COR-L47 (cell line): ENCODE results near the gene COL28A1.
"Not testable (repeated sequence)": the region's sequence is repeated elsewhere in the genome, so short reads cannot be mapped to it uniquely, and the experiment has no call there.

Experiments used
- DNase-seq: peaks from one replicate; lab custom pipeline; 2025; lab: John Stamatoyannopoulos, UW

COL28A1 gene

DNA sequence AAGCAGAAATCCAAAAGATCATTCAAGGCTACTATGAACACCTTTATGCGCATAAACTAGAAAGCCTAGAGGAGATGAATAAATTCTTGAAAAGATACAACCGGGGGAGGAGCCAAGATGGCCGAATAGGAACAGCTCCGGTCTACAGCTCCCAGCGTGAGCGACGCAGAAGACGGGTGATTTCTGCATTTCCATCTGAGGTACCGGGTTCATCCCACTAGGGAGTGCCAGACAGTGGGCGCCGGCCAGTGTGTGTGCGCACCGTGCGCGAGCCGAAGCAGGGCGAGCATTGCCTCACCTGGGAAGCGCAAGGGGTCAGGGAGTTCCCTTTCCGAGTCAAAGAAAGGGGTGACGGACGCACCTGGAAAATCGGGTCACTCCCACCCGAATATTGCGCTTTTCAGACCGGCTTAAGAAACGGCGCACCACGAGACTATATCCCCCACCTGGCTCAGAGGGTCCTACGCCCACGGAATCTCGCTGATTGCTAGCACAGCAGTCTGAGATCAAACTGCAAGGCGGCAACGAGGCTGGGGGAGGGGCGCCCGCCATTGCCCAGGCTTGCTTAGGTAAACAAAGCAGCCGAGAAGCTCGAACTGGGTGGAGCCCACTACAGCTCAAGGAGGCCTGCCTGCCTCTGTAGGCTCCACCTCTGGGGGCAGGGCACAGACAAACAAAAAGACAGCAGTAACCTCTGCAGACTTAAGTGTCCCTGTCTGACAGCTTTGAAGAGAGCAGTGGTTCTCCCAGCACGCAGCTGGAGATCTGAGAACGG lies 70.5 kb downstream of the COL28A1 start:
- not testable (repeated sequence) for DNase-seq

DNA sequence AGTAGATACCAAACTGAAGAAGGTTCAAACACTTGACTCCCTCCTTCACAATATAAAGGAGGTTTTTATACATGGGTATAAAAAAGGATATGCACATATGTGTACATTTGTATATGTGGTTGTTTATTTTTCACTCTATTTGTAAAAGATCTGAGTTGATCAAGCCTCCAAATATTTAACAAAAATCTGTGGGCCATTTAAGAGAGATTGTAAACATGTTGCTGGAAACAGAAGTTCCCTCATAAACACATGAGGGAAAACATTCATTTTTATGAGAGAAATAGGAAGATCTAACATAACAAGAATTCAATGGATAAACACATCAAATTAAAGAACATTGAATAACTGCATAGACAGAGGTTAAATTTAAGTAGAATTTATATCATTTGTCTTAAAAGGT lies 81.7 kb downstream of the COL28A1 start:
- no peak for DNase-seq

DNA sequence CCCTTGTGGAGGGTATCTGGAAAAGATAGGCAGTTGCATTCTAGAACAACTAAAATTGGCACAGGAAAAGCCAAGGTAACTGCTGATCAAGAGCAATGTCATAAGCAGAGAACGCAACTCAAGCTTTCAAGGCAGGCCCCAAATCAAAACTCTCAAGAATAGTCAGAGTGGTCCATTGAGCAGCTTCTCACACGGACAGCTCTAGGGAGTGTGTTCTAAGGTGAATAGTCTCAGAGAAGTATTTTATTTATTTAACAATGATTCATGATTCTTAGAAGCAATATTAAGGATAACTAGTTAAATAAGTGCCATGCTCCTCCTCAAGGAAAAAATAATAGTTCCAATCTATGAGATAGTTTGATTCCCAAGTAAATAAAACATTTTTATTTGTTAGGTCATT lies 83.0 kb downstream of the COL28A1 start:
- no peak for DNase-seq

DNA sequence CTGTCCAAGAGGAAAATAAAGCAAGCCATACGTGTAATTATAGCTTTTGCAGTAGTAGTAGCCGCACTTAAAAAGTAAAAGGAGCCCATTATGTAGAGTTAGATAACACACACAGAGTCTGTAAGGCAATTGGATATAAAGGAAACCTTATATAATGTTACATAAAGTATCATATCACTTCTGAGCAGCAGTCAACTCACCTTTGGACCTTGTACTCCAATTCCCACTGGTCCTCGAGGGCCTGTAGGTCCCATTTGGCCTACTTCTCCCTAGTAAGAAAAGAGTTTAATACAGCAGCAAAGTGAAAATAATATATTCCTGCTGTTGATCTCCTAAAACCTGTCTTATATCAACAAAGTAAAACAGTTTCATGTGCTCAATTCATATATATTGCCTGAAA lies 83.6 kb downstream of the COL28A1 start:
- no peak for DNase-seq

GRCh38 chr7:7449055-7449454 lies 86.6 kb downstream of the COL28A1 start:
- no peak for DNase-seq

DNA sequence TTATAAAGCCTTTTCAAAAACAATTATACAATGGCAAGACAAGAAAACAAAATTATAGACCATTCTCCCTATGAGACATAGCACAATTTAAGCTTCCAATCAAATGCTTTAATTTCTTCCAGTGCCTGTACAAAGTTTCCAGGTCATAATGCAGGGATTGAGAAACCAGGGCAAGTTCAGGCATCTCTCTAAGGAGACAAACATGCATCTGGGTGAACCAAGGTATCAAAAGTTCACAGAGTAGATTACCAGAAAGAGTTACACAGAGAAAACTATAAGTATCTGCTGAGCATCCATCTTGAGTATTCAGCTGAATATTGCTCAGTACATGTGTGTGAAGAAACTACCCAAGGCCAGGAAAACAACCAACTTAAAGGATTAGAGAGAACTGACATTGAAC lies 89.1 kb downstream of the COL28A1 start:
- no peak for DNase-seq

- DNase-seq: no peak
Measured at GRCh38 chr7:7443806-7444350, 91.8 kb downstream of the COL28A1 start.

DNA sequence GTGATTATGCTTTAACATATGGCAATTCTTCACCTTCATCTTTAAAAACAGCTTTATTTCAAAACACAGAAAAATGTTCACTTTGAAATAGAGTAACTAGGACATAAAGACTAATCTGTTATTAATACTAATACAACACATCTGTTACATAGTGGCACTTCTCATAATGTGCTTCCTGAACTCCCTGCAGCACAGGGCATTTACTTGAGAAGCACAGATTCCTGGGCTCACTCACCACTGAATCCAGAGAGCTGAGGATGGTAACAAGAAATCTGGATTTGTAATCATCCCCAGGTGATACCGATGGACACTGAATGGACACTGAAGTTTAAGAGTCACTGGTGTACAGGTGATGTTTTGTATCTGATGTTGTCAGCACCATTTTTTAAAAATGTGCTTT lies 96.1 kb downstream of the COL28A1 start:
- no peak for DNase-seq

DNA sequence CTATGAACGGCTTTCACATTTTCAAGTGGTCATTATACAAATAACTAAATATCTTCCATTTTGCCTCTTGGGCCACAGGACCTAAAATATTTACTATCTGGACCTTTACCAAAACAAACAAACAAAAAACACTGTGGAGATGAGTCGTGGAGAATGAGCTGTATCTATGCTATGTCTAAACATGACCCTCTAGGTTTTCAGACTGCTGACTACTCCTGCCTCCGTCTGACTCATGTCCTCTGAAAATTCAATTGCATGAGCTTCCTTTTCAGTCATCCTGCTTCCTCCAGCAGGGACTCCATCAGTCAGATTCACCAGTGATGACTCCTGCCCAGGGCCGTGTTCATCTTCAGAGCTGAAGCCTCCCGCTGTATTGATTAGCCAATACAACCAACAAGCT lies 96.8 kb downstream of the COL28A1 start:
- peak; percentile 31 for DNase-seq

GRCh38 chr7:7435978-7436377 lies 99.7 kb downstream of the COL28A1 start:
- DNase-seq: no peak

DNA sequence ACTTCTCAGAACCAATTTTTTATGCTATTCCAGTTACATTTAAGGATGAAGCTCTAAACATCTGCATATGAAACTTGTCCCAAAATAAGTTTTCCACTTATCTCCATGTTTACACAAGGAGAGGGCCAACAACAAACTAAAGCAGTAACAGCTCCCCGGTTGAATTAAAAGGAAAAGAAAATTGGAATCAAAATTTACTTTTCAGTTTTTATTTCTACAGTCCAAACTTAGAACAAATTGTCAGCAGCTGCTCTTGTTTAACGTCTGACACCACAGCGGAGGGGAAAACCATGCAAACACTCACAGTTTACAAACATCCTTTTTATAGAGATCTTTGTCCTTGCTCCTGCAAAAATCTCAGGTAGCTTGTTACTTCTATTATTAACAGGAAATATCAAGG lies 101.3 kb downstream of the COL28A1 start:
- no peak for DNase-seq

DNA sequence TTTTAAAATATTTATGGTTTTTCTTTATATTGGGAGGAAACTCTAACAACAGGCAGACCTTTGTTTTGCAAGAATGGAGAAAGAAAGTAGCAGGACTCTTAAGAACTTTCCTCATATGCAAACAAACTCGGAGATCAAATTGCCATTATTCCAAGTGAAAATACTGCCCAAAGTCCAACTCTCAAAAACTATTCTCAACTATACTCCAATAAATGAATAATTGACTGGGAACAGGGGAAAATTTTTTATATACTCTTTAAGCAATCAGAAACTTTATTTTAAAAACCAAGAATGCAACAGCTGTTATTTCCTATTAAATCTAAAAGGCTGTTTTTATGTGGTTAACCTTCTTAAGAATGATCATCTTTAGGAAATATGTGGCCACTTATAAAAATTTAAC lies 101.9 kb downstream of the COL28A1 start:
- no peak for DNase-seq

GRCh38 chr7:7432979-7433378 lies 102.7 kb downstream of the COL28A1 start:
- no peak for DNase-seq

- DNase-seq: no peak
Measured at GRCh38 chr7:7428806-7429205, 106.9 kb downstream of the COL28A1 start.

DNA sequence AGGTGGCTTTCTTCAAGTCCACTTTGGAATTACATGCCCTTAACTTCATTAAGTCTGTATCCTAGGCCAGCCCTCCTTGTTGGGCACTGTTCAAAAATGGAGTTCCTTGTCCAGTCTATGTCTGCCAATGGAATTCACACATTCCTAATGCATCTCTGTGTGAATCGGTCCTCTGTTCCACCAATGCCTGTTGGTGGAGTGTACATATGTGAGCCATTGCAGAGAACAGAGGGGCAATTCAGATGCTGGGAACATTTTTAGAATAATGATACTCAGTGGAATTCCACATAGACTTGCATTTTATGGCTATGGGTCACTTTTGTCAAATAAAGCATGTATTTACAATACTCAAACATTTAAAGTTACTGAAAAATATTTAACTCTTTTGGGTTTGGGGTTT lies 108.3 kb downstream of the COL28A1 start:
- no peak for DNase-seq

GRCh38 chr7:7426676-7427075 lies 109.0 kb downstream of the COL28A1 start:
- DNase-seq: no peak

DNA sequence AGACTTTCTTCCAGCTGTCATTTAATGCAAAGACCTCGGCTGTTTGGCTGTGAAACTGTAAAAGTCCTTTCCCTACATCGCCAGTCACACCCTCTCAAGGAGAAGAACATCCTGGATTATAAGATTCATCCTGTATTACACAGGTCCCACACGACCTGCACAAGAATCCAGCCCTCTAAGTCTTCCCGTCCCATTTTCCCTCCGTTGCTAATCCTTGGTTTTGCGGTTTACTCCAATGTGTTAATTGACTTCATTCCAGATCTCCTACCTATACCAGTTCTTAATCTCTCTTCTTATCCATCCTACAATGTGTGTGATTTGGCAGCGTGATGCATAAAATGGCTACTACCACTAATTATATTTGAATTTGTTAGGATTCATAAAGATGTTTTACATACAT lies 110.4 kb downstream of the COL28A1 start:
- DNase-seq: no peak

- peak; percentile 75 for DNase-seq
Measured at GRCh38 chr7:7424151-7424873, 111.4 kb downstream of the COL28A1 start.

DNA sequence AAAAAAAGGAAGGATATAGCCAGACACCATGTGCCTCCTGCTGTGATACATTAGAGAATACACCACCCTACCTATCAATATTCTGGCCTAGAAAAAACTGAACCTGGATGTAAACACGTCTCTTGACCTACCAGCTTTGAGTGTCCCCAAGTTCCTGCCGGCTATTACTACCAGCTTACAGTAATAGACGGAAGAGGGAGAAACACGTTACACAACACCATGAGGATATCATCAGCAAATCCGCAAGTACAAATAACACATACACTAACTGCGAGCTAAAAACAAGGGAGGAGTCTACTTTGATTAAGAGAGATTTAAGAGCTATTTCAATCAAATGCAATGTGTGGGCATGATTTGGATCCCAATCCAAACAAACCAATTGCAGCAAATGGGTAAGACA lies 113.0 kb downstream of the COL28A1 start:
- no peak for DNase-seq

DNA sequence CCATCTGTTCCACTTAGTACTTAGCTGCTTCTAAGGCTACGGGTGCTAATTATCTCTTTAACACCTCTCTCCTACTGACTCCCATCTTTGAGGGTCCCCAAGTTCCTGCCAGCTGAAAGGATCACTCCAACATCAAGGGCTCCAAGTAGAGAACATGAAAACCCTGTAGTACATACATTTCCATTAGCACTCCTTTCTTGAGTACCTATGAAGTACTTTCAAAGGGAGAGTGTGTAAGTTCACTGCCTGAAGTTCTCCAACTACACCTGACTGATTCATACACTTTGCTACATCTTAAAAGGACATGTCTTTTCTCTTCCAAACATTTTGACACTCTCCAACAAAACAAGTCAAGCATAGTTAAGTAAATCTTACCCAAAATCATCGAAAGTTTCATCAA lies 113.8 kb downstream of the COL28A1 start:
- DNase-seq: no peak

GRCh38 chr7:7418997-7419396 lies 116.7 kb downstream of the COL28A1 start:
- DNase-seq: no peak

DNA sequence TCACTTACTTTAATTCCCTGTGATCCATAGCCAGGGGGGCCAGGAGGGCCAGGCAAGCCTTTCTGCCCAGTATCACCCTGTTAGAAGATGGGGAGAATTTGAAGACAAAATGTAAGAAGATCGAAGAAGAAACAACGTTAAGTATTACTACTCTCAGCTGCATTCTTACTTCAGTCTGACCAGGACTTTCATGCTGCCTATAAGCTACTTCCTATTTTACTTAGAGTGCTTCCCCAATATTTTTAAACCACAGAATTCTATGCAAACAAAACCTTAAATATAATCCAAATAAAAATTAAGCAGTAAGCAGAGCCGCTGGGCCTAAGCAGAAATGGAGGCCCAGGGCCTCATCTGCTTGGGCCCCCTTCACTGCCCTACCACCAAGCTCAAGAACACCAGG lies 117.8 kb downstream of the COL28A1 start:
- no peak for DNase-seq

GRCh38 chr7:7417414-7417813 lies 118.3 kb downstream of the COL28A1 start:
- DNase-seq: no peak
